ENCODE measurements around the gene GBP5. TPM values are rescaled to one million over a fixed set of nuclear protein-coding genes. Genes with fewer than 3 reads are reported as not detected.
"Not testable (repeated sequence)": the region's sequence is repeated elsewhere in the genome, so short reads cannot be mapped to it uniquely, and the experiment has no call there.

The GBP5 gene
- total RNA-seq, 4 donors from 2014 or later: 0.13 to 1.0 (median 0.25) TPM; not detected in 1

DNA sequence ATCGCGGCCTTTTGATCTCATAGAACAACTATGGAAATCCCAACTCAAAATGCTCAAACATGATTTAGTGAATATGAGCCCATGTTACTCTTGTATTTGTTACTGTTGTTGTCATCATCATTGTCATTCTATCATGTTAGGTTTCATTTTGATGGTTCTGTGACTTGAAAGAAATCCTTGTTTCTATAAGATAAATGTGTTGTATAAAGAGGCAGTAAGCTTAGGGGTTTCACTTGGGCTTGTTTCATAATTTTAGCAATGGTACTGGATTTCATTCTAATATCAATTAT is 15.3 kb upstream of the GBP5 start:
- intact Hi-C loops (cut with DNase I; ENCODE audit: low total_unique reads): no loop called here

DNA sequence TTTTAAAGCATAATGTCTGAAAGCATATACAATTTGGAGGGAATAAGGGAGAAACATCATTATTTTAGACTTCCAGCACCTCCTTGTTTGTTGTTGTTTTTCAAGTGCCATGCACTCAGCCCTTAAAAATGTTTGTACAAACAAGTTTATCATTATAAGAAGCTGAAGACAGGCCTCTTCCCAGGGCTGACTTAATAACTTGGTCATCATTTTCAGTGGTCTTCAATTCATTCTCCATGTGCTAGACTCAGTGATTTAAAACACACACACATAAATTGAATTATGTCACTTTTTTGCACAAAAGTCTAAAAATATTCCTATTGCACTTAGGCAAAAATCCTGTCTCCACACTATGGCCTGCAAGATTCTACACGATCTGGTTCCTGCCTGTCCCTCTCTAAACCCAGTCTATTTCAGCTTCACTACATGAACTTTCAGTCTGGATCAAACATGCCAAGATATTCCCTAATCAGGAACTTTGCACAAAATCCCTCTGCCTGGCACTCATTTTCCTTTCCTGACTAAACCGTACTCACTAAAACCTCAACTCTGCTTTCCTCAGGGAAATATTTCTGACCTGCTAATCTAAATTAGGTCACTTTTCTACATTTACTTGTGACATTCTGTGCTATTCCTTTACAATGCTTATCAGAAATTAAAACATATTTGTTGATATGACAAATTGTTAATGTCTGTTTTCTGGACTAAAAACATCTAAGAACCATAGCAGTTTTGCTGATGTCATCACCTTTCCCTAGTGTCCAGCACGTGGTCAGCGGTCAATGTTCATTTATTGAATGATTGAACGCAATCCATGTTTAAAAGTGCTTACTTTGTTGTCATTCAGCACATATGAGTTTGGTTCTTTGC is 14.8 kb upstream of the GBP5 start:
- Histone ChIP-seq H3K4me3 (no peak overlapping the region), H3K27ac (no peak overlapping the region), H3K36me3 (no peaks in the 10 kb centered on the region), H3K9me3 (no peaks in the 10 kb centered on the region), H3K4me1 (peaks cover 0 to 4% of the 10 kb centered on the region in 2 donors), H3K27me3 (no peaks in the 10 kb centered on the region)
- intact Hi-C loops (cut with DNase I; ENCODE audit: low total_unique reads) (no loop called here), in situ Hi-C loops (cut with MboI; ENCODE audit: low sequenced_read_pairs in 4 of 4) (no loop called here)
- no peak for ATAC-seq
- TF ChIP-seq, protein P1, sequence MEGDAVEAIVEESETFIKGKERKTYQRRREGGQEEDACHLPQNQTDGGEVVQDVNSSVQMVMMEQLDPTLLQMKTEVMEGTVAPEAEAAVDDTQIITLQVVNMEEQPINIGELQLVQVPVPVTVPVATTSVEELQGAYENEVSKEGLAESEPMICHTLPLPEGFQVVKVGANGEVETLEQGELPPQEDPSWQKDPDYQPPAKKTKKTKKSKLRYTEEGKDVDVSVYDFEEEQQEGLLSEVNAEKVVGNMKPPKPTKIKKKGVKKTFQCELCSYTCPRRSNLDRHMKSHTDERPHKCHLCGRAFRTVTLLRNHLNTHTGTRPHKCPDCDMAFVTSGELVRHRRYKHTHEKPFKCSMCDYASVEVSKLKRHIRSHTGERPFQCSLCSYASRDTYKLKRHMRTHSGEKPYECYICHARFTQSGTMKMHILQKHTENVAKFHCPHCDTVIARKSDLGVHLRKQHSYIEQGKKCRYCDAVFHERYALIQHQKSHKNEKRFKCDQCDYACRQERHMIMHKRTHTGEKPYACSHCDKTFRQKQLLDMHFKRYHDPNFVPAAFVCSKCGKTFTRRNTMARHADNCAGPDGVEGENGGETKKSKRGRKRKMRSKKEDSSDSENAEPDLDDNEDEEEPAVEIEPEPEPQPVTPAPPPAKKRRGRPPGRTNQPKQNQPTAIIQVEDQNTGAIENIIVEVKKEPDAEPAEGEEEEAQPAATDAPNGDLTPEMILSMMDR (IDR thresholded peaks at IDR 0.05 in 4 of 5, conservative IDR thresholded peaks at IDR 0.05 in 1 of 5): no peak
- TF ChIP-seq POLR2A (IDR thresholded peaks at IDR 0.05): no peak
- DNase-seq: no peak

More for the DNA sequence above, 15.3 kb upstream of the GBP5 start:
- H3K27me3 ChIP-seq: no peaks in the 10 kb centered on the region
- no peak for ATAC-seq
- in situ Hi-C loops (cut with MboI; ENCODE audit: low sequenced_read_pairs in 4 of 4): no loop called here
- H3K4me3 ChIP-seq: no peak overlapping the region
- peaks cover 0 to 4% of the 10 kb centered on the region in 2 donors for H3K4me1 ChIP-seq
- TF ChIP-seq, protein P1 (IDR thresholded peaks at IDR 0.05 in 4 of 5, conservative IDR thresholded peaks at IDR 0.05 in 1 of 5): no peak
- no peak for TF ChIP-seq POLR2A (IDR thresholded peaks at IDR 0.05)
- no peaks in the 10 kb centered on the region for H3K36me3 ChIP-seq
- H3K27ac ChIP-seq: no peak overlapping the region
- H3K9me3 ChIP-seq: no peaks in the 10 kb centered on the region
- DNase-seq: no peak

DNA sequence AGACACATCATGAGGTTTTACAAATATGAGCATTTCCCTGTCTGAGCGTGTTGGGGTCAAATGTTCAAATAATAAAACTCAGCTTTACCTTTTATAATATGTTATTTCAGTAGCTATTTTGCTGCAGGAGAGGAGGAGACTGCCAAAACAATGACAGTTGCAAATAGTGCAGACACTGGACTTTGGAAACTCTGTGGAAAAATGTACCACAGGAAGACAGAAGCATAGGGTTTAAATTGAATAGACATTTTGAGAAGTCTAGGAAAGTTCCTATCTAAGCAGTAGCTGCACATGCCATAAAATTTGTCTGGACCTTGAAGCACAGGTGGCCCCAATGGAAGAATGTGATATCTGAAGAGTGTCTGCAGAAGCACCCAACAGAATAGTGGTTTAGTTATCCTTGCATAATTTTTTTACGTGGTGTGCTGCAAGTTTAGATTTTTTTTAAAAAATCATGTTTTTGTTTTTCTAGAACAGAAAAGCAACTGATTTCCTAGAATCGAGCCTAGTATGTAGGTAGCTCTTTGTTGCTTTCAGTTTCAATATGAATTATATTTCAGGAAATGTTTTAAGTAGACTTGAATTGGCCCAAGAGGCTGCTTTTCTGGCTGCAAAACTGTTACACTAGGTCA is 14.0 kb upstream of the GBP5 start:
- peak overlapping the region in 2 of 4 donors; percentile 11 to 42 for H3K27ac ChIP-seq
- intact Hi-C loops (cut with DNase I; ENCODE audit: low total_unique reads): no loop called here
- no peak for TF ChIP-seq POLR2A (IDR thresholded peaks at IDR 0.05)
- TF ChIP-seq, protein P1 (IDR thresholded peaks at IDR 0.05 in 4 of 5, conservative IDR thresholded peaks at IDR 0.05 in 1 of 5): no peak
- no peaks in the 10 kb centered on the region for H3K27me3 ChIP-seq
- peak overlapping the region in 2 of 4 donors; percentile 12 to 22 for H3K4me3 ChIP-seq
- in situ Hi-C loops (cut with MboI; ENCODE audit: low sequenced_read_pairs in 4 of 4): no loop called here
- no peaks in the 10 kb centered on the region for H3K36me3 ChIP-seq
- H3K9me3 ChIP-seq: no peaks in the 10 kb centered on the region
- DNase-seq: no peak
- no peak for ATAC-seq
- peaks cover 0 to 4% of the 10 kb centered on the region in 2 donors for H3K4me1 ChIP-seq

DNA sequence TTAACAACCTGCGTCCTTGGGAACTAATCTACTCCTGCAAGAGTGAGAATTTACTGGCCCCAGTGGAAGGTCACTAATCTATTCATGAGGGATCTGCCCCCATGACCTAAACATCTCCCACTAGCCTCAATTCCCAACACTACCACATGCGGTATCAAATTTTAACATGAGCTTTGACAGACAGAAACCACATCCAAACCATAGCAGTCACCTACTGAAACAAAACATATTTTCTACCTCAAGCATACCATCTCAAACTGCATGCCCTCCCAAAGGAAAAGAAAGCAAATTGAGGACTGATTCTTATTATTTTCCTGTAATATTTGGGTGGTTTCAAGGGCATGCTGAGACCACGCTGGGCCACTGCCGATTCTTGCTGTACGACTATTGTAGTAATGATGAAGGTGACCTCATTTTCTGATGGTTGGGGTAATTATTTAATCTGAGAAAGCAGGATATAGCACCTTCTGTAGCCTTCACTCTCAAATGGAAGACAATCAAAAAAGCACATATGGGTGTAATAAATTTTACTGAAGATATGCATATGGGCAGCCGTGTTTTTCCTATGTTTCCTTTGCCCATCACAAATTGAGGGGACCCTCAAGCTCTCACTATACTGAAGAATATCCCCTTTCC is 13.2 kb upstream of the GBP5 start:
- DNase-seq (no peak), ATAC-seq (no peak)
- Histone ChIP-seq H3K27me3 (no peaks in the 10 kb centered on the region), H3K9me3 (no peaks in the 10 kb centered on the region), H3K27ac (no peak overlapping the region), H3K4me3 (no peak overlapping the region), H3K4me1 (peaks cover 0 to 4% of the 10 kb centered on the region in 2 donors), H3K36me3 (no peaks in the 10 kb centered on the region)
- intact Hi-C loops (cut with DNase I; ENCODE audit: low total_unique reads): no loop called here
- in situ Hi-C loops (cut with MboI; ENCODE audit: low sequenced_read_pairs in 4 of 4): no loop called here
- no peak for TF ChIP-seq POLR2A (IDR thresholded peaks at IDR 0.05)
- TF ChIP-seq, protein P1 (IDR thresholded peaks at IDR 0.05 in 4 of 5, conservative IDR thresholded peaks at IDR 0.05 in 1 of 5): no peak

DNA sequence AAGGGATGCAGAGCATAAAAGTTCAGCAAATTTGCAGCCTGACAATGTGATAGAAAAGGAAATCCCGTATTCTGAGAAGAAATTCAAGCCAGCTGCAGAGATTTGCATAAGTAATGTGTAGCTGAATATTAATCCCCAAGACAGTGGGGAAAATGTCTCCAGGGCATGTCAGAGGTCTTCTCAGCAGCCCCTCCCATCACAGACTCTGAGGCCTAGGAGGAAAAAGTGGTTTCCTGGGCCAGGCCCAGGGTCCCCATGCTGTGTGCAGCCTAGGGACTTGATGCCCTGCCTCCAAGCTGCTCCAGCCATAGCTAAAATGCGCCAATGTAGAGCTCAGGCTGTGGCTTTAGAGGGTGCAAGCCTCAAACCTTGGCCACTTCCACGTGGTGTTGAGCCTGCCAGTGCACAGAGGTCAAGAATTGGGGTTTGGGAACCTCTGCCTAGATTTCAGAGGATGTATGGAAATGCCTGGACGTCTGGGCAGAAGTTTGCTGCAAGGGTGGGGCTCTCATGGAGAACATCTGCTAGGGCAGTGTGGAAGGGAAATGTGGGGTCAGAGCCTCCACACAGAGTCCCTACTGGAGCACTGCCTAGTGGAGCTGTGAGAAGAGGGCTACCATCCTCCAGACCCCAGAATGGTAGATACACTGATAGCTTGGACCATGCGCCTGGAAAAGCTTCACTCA is 11.6 kb upstream of the GBP5 start:
- H3K27ac ChIP-seq; intact Hi-C loops (cut with DNase I; ENCODE audit: low total_unique reads); ATAC-seq; H3K36me3 ChIP-seq; H3K4me1 ChIP-seq; H3K9me3 ChIP-seq; in situ Hi-C loops (cut with MboI; ENCODE audit: low sequenced_read_pairs in 4 of 4); DNase-seq; H3K27me3 ChIP-seq; H3K4me3 ChIP-seq: not testable (repeated sequence)
